ENCODE results near the gene KRTAP12-4.
A peak's percentile ranks its signal among the peaks of the same experiment; 100 is the strongest.
"Not testable (repeated sequence)": the region's sequence is repeated elsewhere in the genome, so short reads cannot be mapped to it uniquely, and the experiment has no call there.

The KRTAP12-4 gene

DNA sequence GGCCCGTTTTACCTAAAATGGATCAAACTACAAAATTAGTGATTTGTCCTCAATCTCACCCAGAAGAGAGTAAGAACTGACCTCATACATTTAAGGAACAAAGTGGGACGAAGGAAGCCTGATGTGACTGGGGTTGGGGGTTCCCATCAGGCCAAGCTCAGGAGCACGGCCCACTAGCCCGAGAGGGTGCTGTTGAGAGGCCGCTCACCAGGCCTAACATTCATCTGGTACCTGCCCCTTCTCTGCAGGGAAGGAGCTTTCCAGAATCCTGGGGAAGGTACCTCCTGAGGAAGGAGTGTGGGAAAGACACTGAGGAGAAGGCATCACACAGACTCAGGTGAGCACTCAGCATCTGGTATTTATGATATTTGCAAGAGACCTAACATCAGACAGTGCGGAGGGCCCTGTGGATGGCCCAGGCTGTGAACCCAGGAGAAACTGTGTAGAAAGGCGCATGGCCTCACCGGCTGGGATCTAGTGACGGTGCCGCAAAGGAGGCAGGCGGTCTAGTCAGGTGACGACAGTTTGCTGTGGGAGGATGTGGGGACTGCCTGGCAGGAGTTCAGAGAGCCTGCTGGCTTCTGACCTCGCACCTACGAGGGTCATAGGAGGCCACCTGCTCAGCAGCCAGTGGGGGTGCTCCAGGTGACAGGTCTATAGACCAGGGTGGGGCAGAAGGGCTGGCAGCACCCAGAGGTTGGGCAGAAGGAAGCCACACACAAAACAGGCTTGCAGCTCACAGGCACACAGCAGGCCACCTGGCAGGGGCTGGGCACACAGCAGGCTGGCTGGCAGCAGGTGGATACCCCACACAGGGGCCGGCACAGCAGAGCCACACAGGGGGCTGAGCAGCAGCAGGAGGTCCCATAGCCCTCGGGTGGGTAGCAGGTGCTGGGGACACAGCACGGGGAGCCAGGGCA, 543 bp downstream of the KRTAP12-4 start:
- DNase-seq, result no peak

DNA sequence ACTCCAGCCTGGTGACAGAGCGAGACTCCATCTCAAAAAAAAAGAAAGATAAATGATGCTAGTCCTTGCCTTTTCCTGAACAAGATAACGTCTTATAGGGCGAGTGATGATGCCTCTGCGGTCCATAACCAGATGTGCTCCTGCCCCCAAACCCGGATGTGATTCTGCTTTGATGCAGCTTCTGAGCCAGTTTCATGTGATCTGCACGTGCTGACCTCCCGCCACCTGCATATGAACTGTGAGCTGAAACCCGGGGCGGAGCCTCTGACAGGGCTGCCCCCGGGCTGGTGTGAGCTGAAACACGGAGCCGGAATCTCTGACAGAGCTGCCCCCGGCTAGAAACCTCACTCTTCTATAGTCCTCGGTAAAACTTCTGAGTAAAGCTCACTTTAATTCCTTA, 1.3 kb downstream of the KRTAP12-4 start:
- peak in 1 of 2 experiments; percentile 3 for DNase-seq

DNA sequence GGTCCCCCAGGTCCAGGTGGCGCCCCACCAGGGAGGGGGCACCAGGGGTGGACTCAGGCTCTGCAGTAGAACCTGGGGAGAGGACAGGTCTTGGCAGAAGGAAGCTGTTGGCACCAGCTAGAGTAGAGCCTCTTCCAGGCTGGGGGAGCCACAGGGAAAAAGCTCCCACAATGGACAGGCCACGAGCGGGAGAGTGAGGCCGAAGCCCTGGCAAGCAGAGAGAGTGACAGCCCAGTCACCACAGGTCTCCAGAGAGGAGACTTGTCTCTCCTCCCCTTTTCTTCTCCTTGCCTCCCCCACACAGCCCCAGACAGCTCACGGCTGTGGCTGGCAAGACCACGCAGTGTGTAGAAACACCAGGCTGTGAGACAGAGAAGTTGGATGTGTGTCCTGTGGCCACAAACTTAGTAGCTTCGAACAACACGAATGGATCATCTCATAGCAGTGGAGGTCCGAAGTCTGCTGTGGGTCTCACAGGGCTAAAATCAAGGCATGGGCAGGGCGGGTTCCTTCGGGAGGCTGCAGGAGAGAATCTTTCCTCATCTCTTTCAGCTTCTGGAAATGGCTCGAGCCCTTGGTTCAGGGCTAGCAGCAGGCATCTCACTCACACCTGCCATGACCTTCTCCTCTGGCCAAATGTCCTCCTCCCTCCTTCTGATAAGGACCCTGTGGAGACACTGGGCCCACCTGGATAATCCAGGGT, 3.3 kb downstream of the KRTAP12-4 start:
- no peak for DNase-seq

DNA sequence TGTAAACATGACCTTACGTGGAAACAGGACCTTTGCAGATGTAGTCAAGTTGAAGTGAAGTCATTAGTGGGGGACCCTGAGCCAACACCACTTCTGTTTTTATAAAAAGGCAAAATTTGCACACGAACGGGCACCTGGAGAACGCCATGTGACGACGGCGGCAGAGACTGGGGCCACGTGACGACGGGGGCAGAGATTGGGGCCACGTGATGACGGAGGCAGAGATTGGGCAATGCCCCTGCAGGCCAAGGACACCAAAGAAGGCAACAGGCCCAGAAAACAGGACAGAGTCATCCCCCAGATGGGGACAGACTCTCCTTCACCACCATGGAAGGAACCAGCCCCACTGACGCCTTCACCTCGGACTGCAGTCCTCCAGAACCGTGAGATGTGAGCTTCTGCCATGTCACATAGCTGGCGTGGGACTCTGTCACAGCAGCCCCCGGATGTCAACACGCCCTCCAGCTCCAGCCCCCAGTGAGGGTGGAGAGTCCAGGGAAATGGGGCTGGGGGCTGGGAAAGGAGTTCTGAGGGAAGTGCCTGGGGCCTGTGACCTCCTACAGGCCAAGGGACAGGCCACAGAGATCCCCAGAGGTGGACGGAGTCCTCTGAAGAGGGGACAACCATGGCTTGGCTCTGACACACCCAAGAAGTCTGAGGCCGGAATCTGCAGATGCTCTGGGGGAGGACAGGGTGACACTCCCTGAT, 4.0 kb downstream of the KRTAP12-4 start:
- no peak for DNase-seq

DNA sequence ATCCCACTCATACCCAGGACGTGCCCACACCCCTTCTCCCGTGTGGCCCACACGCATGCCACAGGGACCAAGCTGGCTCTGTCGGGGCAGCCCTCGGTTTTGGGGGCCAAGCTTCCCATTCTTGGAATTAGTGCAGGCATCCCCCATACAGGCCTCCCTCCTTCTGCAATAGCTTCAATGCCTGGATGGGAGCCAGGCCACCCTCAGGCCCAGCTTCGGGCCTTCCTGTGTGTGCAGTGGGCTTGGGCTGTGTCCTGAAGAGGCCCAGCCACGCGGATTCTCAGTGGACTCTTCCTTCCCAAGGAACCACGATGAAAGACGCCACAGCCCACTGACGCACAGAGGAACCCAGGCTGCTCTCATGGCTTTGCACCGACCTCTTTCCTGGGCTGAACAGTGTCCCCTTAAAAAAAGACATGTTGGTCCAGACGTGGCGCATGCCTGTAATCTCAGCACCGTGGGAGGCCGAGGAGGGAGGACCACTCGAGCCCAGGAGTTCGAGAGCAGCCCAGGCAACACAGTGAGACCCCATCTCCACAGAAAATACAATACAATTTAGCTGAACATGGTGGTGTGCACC, 4.8 kb downstream of the KRTAP12-4 start:
- DNase-seq, result no peak

DNA sequence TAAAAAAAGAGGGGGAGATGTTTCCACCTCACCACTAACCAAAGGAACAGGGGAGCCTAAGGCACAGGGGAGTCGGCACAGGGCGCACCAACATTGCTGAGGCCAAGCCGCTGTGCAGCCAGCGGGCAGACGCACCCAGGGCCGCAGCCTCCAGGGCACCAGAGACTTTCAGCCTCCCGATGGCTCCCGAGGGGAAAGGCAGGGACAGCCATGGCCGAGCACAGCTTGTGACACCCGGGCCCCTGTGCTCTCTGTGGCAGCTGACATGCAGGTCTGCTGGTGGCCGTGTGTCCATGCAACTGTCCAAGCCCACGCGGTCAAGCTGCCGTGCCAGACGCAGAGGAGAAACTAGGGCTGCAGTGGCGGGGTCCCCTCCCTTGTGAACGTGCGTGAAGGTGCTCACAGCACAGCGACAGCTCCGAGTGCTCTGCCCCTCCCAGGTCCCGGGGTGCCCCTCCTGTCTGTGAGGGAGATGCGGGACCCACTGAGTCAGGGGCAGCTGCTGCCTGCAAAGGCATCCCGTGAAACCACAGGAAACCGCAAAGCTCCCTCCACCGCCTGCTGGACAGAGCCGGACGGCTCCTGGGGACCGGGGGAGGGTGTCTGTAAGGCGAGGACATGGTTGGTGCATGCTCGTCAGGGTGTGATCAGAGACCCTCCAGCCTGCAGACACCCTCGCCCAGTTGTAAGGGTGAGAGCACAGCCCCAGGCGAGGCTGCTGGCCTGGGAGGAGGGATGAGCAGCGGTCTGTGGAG, 5.7 kb downstream of the KRTAP12-4 start:
- DNase-seq, result no peak

DNA sequence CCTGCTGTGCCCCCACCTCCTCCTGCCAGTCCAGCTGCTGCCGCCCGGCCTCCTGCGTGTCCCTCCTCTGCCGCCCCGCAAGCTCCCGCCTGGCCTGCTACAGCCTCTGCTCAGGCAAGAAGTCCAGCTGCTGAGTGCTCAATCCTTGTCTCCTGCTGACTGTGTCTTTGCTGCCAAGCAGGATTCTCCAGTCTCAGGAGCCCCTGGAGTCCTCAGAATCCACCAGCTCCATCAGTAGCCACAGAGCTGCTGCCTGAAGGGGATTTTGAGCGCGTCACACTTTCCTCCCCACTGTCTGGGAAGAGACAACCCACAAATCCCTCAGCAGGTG, 7.3 kb downstream of the KRTAP12-4 start:
- no peak for DNase-seq

DNA sequence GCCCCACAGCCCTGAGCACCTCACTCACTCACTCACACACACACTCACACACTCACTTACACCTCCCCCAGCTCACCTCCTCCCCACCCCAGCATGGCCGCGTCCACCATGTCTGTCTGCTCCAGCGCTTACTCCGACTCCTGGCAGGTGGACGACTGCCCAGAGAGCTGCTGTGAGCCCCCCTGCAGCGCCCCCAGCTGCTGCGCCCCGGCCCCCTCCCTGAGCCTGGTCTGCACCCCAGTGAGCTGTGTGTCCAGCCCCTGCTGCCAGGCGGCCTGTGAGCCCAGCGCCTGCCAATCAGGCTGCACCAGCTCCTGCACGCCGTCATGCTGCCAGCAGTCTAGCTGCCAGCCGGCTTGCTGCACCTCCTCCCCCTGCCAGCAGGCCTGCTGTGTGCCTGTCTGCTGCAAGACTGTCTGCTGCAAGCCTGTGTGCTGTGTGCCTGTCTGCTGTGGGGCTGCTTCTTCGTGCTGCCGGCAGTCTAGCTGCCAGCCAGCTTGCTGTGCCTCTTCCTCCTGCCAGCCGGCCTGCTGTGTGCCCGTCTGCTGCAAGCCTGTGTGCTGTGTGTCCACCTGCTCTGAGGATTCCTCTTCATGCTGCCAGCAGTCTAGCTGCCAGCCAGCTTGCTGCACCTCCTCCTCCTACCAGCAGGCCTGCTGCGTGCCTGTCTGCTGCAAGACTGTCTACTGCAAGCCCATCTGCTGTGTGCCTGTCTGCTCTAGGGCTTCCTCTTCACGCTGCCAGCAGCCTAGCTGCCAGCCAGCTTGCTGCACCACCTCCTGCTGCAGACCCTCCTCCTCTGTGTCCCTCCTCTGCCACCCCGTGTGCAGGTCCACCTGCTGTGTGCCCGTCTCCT, 7.9 kb downstream of the KRTAP12-4 start, which contains the start of gene KRTAP10-11:
Gene KRTAP10-11, plus strand, starts transcription at position 49 of the 856 bp plus-strand sequence. Its CDS starts 45 bp downstream, at position 94.
- not testable (repeated sequence) for DNase-seq

DNA sequence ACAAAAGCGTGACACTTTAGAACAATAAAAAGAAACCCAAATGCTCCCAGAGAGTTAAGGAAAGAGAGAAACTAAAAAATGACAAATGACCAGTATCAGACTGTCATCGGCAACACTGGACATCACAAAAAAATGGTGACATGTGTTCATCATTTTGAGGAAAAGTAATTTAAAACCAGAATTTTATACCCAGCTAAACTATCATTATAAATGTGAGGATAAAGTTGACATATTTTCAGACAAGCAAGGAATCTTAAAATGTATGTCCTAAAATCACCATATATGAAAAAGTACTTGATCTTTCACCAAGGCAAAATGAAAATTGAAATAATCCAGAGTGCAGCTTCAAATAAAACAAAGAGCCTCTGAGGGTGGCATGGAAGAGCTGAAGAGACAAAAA, 9.6 kb downstream of the KRTAP12-4 start:
- DNase-seq, result no peak

DNA sequence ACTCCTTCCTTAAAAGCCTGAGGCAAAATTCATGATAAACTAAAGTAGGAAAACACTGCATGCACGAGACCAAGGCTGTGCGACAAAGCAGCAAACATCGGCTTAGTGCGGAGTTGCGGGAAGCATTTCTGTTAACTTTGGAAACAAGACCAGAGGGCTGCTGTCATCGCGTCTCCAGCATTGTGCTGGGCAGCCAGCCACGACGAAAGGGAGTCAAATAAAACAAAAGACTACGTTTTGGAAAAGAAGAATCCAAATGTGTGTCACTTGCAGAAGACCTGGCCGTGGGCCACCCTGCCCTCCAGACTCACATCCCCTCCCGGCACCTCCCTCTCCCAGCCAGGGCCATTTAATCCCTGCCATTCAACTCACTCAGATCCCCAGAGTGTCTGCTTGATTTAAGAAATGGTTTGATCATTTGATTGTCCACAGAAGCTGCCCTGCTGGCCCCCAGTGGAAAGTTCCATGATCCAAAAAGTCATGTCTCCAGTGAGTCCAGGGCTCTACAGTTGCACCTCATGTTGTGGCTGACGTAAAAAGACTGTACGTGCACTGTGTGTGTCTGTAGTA, 10.6 kb downstream of the KRTAP12-4 start:
- no peak for DNase-seq

DNA sequence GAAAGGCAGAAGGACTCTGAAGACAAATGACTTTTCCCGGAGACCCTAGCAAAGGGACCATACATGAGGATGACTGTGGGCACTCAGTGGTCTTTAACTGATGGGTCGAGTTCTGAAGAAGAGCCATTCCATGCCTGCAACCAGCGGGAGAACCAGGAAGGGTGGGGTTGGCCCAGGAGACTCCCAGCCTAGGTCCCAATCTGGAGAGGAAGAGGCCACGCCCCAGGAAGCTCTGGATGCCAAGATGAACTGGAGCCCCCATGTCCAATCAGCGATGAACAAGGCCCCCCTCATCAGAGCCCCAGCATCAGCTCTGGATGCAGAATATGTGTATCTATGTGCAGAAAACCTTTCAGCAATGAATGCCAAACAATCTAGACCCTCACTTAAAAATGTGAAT, 13.7 kb downstream of the KRTAP12-4 start:
- DNase-seq, result no peak

DNA sequence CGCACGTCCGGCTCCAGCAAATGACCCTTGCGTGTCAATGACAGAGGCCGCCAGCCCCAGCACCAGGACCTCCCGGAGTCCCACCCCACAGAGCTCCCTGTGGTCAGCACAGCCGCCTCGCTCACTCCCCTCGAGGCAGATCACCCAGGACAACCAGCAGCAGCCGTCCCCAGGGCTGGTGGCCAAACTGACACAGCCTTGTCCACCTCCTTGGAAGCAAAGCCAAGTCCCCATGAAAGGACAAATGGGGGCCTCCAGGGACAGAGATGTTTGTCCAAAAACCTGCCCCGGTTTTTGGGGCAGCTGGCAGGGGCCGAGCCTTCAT, 15.2 kb downstream of the KRTAP12-4 start:
- no peak for DNase-seq

DNA sequence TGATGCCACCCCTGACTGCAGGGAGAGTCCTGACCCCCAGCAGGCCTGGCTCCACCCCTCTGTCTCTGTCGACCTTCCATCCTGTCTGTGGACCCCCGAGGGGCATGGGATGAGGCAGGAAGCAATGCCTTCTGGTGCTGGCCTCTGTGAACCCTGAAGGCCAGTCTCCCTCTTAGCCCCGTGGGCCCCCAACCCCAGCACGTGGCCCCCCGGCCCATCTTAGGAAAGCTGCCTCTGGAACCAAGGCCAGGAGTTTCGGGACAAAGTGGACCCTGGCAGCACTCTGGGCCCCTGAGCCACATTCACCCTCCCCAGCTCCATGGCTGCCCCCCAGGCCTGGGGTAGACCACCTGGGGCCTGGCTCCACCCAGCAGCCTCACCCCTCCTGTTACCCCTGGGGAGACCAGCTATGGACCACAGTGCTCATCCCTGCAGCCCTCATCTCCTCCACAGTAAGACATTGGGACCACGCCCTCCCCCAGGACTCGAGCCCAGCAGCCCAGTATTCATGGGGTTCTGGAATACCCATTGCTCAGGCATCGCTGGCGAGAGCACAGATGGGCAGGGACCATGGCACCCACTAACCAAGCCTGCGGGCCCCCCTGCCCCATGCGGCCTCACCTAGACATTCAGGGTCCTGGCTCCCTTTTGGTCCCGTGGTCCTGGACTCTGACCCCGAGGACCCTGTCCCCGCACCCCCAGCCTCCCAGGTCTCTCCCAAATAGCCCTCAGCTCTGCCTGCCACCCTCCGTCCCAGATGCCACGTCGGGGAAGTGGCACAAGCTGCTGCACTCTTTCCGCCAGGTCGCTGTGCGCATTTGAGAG, 15.7 kb downstream of the KRTAP12-4 start:
- not testable (repeated sequence) for DNase-seq

DNA sequence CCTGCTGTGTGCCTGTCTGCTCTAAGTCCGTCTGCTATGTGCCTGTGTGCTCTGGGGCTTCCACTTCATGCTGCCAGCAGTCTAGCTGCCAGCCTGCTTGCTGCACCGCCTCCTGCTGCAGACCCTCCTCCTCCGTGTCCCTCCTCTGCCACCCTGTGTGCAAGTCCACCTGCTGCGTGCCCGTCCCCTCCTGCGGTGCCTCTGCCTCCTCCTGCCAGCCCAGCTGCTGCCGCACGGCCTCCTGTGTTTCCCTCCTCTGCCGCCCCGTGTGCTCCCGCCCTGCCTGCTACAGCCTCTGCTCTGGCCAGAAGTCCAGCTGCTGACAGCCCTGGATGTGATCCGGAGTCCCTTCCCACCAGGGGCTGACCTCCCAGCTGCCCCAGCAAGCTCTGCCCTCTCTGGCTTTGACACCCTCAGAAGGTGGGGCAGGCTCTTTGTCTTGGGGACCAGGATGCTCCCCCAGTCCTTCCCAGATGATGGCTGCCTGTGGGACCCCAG, 16.6 kb downstream of the KRTAP12-4 start:
- not testable (repeated sequence) for DNase-seq

DNA sequence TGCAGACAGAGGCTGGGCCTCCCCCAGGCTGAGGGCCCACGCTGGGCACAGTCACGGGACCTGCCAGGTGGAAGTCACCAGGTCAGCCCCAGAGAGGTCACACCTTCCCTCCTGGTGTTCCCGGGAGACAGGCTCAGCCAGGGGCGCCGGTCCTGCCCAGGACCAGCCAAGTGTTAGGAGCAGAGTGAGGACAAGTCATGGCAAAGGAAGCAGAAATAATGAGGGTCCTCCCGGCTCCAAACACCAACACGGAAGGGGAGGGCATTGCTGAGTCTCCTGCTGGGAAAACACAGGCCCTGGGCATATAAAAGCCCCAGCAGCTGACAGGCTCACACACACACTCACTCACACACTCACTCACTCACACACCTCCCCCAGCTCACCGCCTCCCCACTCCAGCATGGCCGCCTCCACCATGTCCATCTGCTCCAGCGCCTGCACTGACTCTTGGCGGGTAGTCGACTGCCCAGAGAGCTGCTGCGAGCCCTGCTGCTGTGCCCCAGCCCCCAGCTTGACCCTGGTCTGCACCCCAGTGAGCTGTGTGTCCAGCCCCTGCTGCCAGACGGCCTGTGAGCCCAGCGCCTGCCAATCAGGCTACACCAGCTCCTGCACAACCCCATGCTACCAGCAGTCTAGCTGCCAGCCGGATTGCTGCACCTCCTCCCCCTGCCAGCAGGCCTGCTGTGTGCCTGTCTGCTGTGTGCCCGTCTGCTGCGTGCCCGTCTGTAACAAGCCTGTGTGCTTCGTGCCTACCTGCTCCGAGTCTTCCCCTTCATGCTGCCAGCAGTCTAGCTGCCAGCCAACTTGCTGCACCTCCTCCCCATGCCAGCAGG, 17.2 kb downstream of the KRTAP12-4 start, which contains the start of gene KRTAP10-10:
Gene KRTAP10-10, plus strand, starts transcription at position 339 of the 833 bp plus-strand sequence. Its CDS starts 62 bp downstream, at position 401.
- no peak for DNase-seq

DNA sequence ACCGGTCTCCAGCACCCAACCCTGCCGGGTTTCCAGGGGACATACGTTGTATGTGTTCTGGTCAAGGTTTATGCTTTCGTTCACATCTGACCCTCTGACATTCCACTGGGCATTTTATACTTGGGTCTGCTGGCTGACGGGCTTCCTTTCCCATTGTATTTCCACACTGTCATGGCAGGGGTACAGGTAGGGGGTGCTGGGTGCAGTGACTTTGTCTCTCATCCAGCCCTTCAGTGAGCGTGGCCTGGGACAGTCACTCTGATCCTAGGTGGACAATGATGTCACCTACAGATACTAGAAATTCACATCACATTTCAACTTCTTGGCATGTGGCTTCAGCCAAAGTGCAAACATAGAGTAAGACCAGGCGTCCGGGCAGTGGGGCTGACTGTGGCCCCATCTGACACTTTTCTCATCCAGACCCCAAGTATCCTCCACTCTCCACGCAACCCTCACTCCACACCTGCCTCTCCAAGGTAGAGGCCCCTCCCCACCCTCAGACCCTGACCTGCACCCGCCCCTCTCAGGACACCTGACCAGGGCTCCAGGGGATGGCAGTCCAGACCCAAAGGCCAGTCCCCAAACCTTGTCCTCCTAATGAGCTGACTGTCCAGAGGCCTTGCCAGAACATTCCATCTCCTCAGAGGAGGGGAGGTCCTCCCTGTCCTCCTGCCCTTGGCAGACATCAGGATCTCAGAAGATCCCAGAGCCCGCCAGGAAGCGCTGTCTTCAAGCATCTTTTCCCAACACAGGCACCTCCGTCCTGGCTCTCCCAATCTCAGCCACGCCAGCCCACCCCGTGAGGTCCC, 18.0 kb downstream of the KRTAP12-4 start:
- DNase-seq, result no peak

DNA sequence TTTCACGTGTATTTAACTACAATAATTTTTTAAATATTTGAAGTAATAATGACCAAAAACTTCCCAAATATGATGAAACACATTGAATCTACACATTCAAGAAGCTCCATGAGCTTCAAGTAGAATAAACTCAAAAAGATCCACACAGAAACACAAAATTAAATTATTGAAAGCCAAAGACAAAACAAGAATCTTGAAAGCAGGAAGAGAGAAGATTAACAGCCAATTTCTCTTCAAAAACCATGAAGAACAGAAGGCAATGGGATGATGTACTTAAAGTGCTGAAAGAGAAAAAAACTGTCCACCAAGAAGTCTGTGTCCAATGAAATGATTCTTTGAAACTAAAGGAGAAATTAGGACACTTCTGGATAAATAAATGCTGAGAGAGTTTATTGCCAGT, 22.4 kb downstream of the KRTAP12-4 start:
- no peak for DNase-seq

DNA sequence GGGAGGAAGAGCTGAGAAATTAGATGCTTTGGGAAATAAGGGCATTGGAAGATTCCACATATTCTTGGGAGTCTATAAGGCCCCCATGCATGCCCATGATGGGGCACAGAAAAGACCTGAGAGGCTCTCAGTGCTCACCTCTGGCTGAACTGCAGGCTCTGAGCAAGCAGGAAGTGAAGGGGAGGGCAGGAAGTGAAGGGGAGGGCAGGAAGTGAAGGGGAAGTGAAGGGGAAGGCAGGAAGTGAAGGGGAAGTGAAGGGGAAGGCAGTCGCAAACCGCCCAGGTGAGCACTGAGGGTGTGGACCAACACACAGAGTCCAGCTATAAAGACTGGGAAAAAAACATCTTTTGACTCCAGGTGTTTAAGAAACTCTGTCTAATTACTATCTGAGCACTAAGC, 24.0 kb downstream of the KRTAP12-4 start:
- no peak for DNase-seq
